A549 (cell line): ENCODE measurements around the gene WDR82. TPM values are rescaled to one million over a fixed set of nuclear protein-coding genes. Genes with fewer than 3 reads are reported as not detected.

Experiments used
- ATAC-seq, 2 experiments: fragments of 200-7000 bp in 1 of 2; fragments of >200 bp in 1 of 2; cut with Nextera tagmentation in 1 of 2; cut with Tn5 transposase in 1 of 2; 3 replicates each; pipeline versions ENCODE4 v1.8.0 to v1.9.1; 2018 to 2020; ENCODE audit warnings: mild to moderate bottlenecking in 1 of 2, moderate library complexity in 1 of 2
- CTCF ChIA-PET: fragments of 300-600 bp; sonication (Branson Sonifier 250); formaldehyde crosslinking; extraction: SDS; loops from one replicate; lab custom pipeline; 2021; ENCODE audit warnings: antibody characterized with exemption, inconsistent platforms; lab: Yijun Ruan, JAX
- POLR2A ChIA-PET: fragments of 350-600 bp; formaldehyde crosslinking; extraction: SDS; loops from one replicate; lab custom pipeline; 2021; ENCODE audit warnings: antibody characterized with exemption, inconsistent platforms; lab: Yijun Ruan, JAX
- DNase-seq, 2 experiments: peaks; one replicate each; pipeline versions ENCODE4 v3.0.0 to v3.0.0-alpha.2; 2011 to 2016; ENCODE audit warnings: low read depth in 1 of 2, low spot score in 1 of 2
- FAIRE-seq: peaks from 2 replicates; lab custom pipeline; 2011; peaks lifted over from hg19 to GRCh38; lab: Jason Lieb, UNC
- H3K27ac ChIP-seq, 2 experiments: fragments of >200 bp; sonication (Bioruptor Twin); formaldehyde crosslinking; 3 replicates each; pipeline ENCODE4 v1.5.1; 2016 to 2017
- H3K4me1 ChIP-seq: fragments of >200 bp; sonication (Bioruptor Twin); formaldehyde crosslinking; 3 replicates; pipeline ENCODE4 v1.6.1; 2016
- H3K4me2 ChIP-seq: fragments of >200 bp; sonication (Bioruptor Twin); formaldehyde crosslinking; 3 replicates; pipeline ENCODE4 v1.6.1; 2016
- H3K4me3 ChIP-seq: fragments of >200 bp; sonication (Bioruptor Twin); formaldehyde crosslinking; 3 replicates; pipeline ENCODE4 v1.5.1; 2016
- H3K9me3 ChIP-seq: fragments of >200 bp; sonication (Bioruptor Twin); formaldehyde crosslinking; 3 replicates; pipeline ENCODE4 v1.6.1; 2016
- CBX2 ChIP-seq: fragments of 200-600 bp; sonication (generic); IDR thresholded peaks from 2 replicates; pipeline ENCODE4 v1.6.1; 2016; ENCODE audit warnings: low read depth, mild to moderate bottlenecking, borderline replicate concordance
- CEBPB ChIP-seq, 2 experiments: fragments of >200 bp in 1 of 2; sonication (Bioruptor Twin) in 1 of 2; formaldehyde crosslinking in 1 of 2; IDR thresholded peaks; 2 replicates each; pipeline ENCODE4 v1.6.1; 2012 to 2016
- CHD2 ChIP-seq: fragments of 150-350 bp; IDR thresholded peaks from 2 replicates; pipeline ENCODE4 v1.6.1; 2014; ENCODE audit warnings: low read length; ENCODE audit not compliant: partially characterized antibody
- CHD4 ChIP-seq: fragments of 200-600 bp; sonication (generic); IDR thresholded peaks from 2 replicates; pipeline ENCODE4 v1.6.1; 2016; ENCODE audit warnings: antibody characterized with exemption, mild to moderate bottlenecking, borderline replicate concordance
- ESRRA ChIP-seq: fragments of 150-350 bp; IDR thresholded peaks from 2 replicates; pipeline ENCODE4 v1.6.1; 2014; ENCODE audit warnings: mild to moderate bottlenecking, low read length, borderline replicate concordance
- FOSL2 ChIP-seq, 2 experiments: fragments of 450-650 bp in 1 of 2; fragments of >200 bp in 1 of 2; sonication (Bioruptor Twin) in 1 of 2; formaldehyde crosslinking; IDR thresholded peaks; 2 replicates each; pipeline versions ENCODE4 v1.5.0 to v1.6.1; 2016 to 2020; ENCODE audit warnings: mild to moderate bottlenecking in 1 of 2, moderate library complexity in 1 of 2
- GATA3 ChIP-seq: IDR thresholded peaks from 2 replicates; pipeline ENCODE4 v1.6.1; 2012; ENCODE audit warnings: borderline replicate concordance
- HEYL ChIP-seq: fragments of 250-450 bp; sonication (Bioruptor Pico); IDR thresholded peaks from 2 replicates; pipeline ENCODE4 v1.8.0; 2021; ENCODE audit warnings: mild to moderate bottlenecking, moderate library complexity
- HOXB13 ChIP-seq: fragments of 250-450 bp; sonication (Bioruptor Pico); IDR thresholded peaks from 2 replicates; pipeline ENCODE4 v1.5.0; 2020; ENCODE audit warnings: low read depth, mild to moderate bottlenecking, moderate library complexity
- JUN ChIP-seq, 2 experiments: fragments of >200 bp; sonication (Bioruptor Twin); formaldehyde crosslinking; IDR thresholded peaks; 2 replicates in 1 of 2; 3 replicates in 1 of 2; pipeline ENCODE4 v1.6.1; 2016 to 2017
- MAZ ChIP-seq: fragments of 150-350 bp; IDR thresholded peaks from 2 replicates; pipeline ENCODE4 v1.6.1; 2014; ENCODE audit warnings: antibody characterized with exemption, low read depth, low read length, borderline replicate concordance
- MYC ChIP-seq: IDR thresholded peaks from 2 replicates; pipeline ENCODE4 v1.6.1; 2012; ENCODE audit warnings: mild to moderate bottlenecking, inconsistent platforms, low read length, improper control_type of control experiment, borderline replicate concordance
- NPAS2 ChIP-seq: fragments of 250-450 bp; sonication (Bioruptor Pico); IDR thresholded peaks from 2 replicates; pipeline ENCODE4 v1.8.0; 2022; ENCODE audit warnings: mild to moderate bottlenecking, moderate library complexity, borderline replicate concordance
- RAD21 ChIP-seq, 2 experiments: fragments of >200 bp in 1 of 2; sonication (Bioruptor Twin) in 1 of 2; formaldehyde crosslinking in 1 of 2; IDR thresholded peaks in 1 of 2; conservative IDR thresholded peaks in 1 of 2; 2 replicates in 1 of 2; 3 replicates in 1 of 2; pipeline ENCODE4 v1.6.1; 2012 to 2018; ENCODE audit warnings: inconsistent platforms in 1 of 2
- RARB ChIP-seq: fragments of 250-450 bp; sonication (Bioruptor Pico); IDR thresholded peaks from 2 replicates; pipeline ENCODE4 v1.8.0; 2021; ENCODE audit warnings: mild to moderate bottlenecking, moderate library complexity
- RFX5 ChIP-seq: fragments of 450-650 bp; IDR thresholded peaks from 2 replicates; pipeline ENCODE4 v1.7.1; 2014; ENCODE audit warnings: antibody characterized with exemption, mild to moderate bottlenecking, moderate library complexity
- SMC3 ChIP-seq: fragments of >200 bp; sonication (Bioruptor Twin); formaldehyde crosslinking; IDR thresholded peaks from 3 replicates; pipeline ENCODE4 v1.6.1; 2018; ENCODE audit warnings: inconsistent platforms
- ZFP36 ChIP-seq: fragments of 450-650 bp; IDR thresholded peaks from 2 replicates; pipeline ENCODE4 v1.6.1; 2014; ENCODE audit warnings: borderline replicate concordance; ENCODE audit not compliant: partially characterized antibody
- WGBS: methylation state at CpG from one replicate; pipeline ENCODE4 v1.1.6; 2017; ENCODE audit errors: missing lambda C conversion rate; 5-methylcytosine and 5-hydroxymethylcytosine counted together
- polyA plus RNA-seq, 4 experiments: library from polyadenylated mRNA; depleted of rRNA in 3 of 4; stranded (reverse); fragments of >200 nt; fragmentation: RNase III in 1 of 4; extraction: RNeasy Plus Mini Kit Qiagen cat#74134 plus additional on column Dnase treatment in 1 of 4; gene quantifications; 2 replicates in 3 of 4; 3 replicates in 1 of 4; pipeline ENCODE4 v1.2.3, GENCODE V29; 2011 to 2017
- TF ChIP-seq, protein P1 (sequence below): fragments of 450-650 bp; IDR thresholded peaks from 2 replicates; pipeline ENCODE4 v1.6.1; 2014; ENCODE audit warnings: antibody characterized with exemption
- TF ChIP-seq, protein P2 (sequence below): fragments of 250-450 bp; sonication (Bioruptor Pico); IDR thresholded peaks from 2 replicates; pipeline ENCODE4 v1.5.0; 2020; ENCODE audit warnings: low read depth, mild to moderate bottlenecking, moderate library complexity
- TF ChIP-seq, protein P3 (sequence below): fragments of 200-600 bp; sonication (generic); IDR thresholded peaks from 2 replicates; pipeline ENCODE4 v1.6.1; 2016; ENCODE audit warnings: antibody characterized with exemption, mild to moderate bottlenecking, moderate library complexity
- TF ChIP-seq, protein P4 (sequence below): fragments of >200 bp; sonication (Bioruptor Twin); formaldehyde crosslinking; IDR thresholded peaks from 3 replicates; pipeline ENCODE4 v1.6.1; 2016

Gene WDR82
- polyA plus RNA-seq, 2 of the 4 experiments (the other 2 are of a cell fraction): 50.6 to 52.7 TPM

DNA sequence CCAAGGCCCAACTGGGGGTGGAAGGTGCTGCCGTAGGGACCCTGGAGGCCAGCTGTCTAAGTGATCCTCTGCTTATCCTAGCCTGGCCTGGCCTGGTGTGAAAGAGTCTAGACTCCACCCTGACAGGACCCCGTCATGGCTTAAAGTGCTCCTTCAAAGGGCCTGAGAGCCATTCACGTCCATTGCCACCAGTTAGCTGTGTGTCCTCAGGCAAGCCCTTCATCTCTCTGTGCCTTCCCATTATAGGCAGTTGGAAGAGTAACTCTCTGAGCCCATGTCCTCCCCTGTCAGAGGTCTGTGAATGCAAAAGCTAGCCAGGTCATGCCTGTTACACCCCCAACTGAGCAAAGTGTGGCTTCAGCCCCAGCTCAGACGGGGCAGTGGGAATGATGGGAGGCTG is 28.5 kb upstream of the WDR82 start:
- H3K4me3 ChIP-seq: no peak overlapping the region
- ChIA-PET POLR2A (no interaction called here), CTCF (interaction anchor here (1.7 to 1.8 kb wide), 2 partner anchors 32 to 140 kb away, joined by 3 to 7 read pairs; no protein-coding TSS in a partner anchor)
- H3K4me2 ChIP-seq: no peak overlapping the region
- no peak overlapping the region for H3K27ac ChIP-seq
- 86% methylated on average over 3 of the region's 4 CpGs for WGBS
- no peaks in the 10 kb centered on the region for H3K9me3 ChIP-seq
- ATAC-seq (no peak), FAIRE-seq (no peak)
- no peaks in the 10 kb centered on the region for H3K4me1 ChIP-seq
- no peak for TF ChIP-seq NPAS2 (CRISPR knock-in tag)
- no peak for TF ChIP-seq CBX2
- TF ChIP-seq, protein P1, sequence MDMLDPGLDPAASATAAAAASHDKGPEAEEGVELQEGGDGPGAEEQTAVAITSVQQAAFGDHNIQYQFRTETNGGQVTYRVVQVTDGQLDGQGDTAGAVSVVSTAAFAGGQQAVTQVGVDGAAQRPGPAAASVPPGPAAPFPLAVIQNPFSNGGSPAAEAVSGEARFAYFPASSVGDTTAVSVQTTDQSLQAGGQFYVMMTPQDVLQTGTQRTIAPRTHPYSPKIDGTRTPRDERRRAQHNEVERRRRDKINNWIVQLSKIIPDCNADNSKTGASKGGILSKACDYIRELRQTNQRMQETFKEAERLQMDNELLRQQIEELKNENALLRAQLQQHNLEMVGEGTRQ: no peak
- no peak for TF ChIP-seq GATA3
- TF ChIP-seq JUN (IDR thresholded peaks at IDR 0.05): no peak
- TF ChIP-seq MYC: no peak
- no peak for TF ChIP-seq CHD2
- TF ChIP-seq RFX5: no peak
- no peak for TF ChIP-seq FOSL2 (IDR thresholded peaks at IDR 0.05)
- no peak for TF ChIP-seq FOSL2 (CRISPR knock-in tag; IDR thresholded peaks at IDR 0.05)
- TF ChIP-seq, protein P2, sequence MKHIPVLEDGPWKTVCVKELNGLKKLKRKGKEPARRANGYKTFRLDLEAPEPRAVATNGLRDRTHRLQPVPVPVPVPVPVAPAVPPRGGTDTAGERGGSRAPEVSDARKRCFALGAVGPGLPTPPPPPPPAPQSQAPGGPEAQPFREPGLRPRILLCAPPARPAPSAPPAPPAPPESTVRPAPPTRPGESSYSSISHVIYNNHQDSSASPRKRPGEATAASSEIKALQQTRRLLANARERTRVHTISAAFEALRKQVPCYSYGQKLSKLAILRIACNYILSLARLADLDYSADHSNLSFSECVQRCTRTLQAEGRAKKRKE (CRISPR knock-in tag): no peak
- TF ChIP-seq, protein P3, sequence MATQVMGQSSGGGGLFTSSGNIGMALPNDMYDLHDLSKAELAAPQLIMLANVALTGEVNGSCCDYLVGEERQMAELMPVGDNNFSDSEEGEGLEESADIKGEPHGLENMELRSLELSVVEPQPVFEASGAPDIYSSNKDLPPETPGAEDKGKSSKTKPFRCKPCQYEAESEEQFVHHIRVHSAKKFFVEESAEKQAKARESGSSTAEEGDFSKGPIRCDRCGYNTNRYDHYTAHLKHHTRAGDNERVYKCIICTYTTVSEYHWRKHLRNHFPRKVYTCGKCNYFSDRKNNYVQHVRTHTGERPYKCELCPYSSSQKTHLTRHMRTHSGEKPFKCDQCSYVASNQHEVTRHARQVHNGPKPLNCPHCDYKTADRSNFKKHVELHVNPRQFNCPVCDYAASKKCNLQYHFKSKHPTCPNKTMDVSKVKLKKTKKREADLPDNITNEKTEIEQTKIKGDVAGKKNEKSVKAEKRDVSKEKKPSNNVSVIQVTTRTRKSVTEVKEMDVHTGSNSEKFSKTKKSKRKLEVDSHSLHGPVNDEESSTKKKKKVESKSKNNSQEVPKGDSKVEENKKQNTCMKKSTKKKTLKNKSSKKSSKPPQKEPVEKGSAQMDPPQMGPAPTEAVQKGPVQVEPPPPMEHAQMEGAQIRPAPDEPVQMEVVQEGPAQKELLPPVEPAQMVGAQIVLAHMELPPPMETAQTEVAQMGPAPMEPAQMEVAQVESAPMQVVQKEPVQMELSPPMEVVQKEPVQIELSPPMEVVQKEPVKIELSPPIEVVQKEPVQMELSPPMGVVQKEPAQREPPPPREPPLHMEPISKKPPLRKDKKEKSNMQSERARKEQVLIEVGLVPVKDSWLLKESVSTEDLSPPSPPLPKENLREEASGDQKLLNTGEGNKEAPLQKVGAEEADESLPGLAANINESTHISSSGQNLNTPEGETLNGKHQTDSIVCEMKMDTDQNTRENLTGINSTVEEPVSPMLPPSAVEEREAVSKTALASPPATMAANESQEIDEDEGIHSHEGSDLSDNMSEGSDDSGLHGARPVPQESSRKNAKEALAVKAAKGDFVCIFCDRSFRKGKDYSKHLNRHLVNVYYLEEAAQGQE: no peak
- TF ChIP-seq HEYL (CRISPR knock-in tag): no peak
- TF ChIP-seq, protein P4, sequence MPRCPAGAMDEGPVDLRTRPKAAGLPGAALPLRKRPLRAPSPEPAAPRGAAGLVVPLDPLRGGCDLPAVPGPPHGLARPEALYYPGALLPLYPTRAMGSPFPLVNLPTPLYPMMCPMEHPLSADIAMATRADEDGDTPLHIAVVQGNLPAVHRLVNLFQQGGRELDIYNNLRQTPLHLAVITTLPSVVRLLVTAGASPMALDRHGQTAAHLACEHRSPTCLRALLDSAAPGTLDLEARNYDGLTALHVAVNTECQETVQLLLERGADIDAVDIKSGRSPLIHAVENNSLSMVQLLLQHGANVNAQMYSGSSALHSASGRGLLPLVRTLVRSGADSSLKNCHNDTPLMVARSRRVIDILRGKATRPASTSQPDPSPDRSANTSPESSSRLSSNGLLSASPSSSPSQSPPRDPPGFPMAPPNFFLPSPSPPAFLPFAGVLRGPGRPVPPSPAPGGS: no peak
- TF ChIP-seq RAD21 (conservative IDR thresholded peaks at IDR 0.05 in 1 of 2, IDR thresholded peaks at IDR 0.05 in 1 of 2): no peak
- TF ChIP-seq CEBPB (IDR thresholded peaks at IDR 0.05): no peak
- no peak for TF ChIP-seq ESRRA
- TF ChIP-seq, all 56 proteins: peak for 0
- DNase-seq: no peak

DNA sequence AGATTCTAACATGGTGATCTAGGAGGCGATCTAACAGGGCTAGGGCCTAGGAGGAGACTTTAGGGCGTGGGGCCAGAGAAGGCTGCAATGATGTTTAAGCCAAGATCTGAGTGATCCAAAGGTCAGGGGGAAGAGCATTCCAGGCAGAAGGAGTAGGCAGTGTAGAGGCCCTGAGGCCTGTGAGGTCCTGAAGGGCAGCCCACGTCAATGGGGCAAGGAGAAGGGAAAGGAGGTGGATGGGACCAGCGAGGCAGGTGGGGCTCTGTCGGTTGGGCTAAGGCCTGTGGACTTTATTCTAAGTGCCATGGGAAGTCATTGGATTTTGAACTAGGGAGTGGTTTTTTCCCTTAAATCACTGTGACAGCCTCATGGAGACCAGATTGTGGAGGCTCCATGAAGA is 27.5 kb upstream of the WDR82 start:
- Histone ChIP-seq H3K9me3 (no peaks in the 10 kb centered on the region), H3K4me3 (no peak overlapping the region), H3K4me1 (no peaks in the 10 kb centered on the region), H3K4me2 (no peak overlapping the region), H3K27ac (no peak overlapping the region)
- TF ChIP-seq RFX5 (no peak), ZFP36 (no peak), HOXB13 (CRISPR knock-in tag) (no peak), MAZ (no peak), CHD4 (no peak), CHD2 (no peak), SMC3 (no peak), NPAS2 (CRISPR knock-in tag) (no peak), RARB (CRISPR knock-in tag) (no peak)
- ChIA-PET CTCF (interaction anchor here (2.2 kb wide), 1 partner anchor 34 kb away, joined by 12 read pairs; no protein-coding TSS in a partner anchor), POLR2A (no interaction called here)
- DNase-seq: no peak
- no peak for ATAC-seq
- WGBS: 83% methylated on average over 5 of the region's 5 CpGs
- no peak for FAIRE-seq
